ENCODE data around the gene ZNF775.

The ZNF775 gene

DNA sequence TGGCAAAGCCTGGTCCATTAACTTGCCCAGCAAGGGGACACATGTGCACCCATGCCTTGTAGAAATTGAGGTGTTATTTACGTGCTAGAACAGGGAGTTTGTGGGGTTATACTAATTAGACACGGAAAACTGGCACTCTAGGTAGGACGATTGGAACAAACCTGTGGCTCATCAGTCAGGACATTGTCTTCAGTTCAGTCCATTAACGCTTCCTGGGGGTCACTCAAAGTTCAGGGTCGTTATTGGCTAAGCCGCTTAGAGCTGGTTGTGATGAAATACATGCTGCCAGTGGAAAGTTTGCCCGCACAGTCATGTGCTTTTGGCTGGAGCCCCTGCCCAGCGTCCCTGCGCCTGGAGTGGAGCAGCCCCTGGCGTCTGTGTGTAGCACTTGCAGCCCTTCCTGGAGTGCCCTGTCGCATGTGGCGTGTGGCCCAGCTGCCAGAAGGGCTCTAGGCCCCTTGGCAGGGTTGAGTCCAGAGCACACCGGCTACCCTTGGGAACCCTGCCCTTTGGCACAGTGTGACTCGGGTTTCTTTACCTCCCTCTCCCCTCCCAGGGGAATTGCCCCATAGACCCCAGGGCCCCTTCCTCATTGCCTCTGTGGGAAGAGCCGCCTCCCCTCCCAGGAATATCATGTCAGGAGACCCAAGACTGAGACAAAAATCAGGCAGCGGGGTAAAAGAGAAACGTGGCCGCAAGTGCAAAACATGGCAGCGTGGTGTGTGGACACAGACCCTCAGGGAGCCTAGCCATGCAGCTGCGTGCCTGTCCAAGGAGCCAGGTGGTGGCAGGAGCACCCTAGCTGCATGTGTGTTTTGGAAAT is 9.8 kb downstream of the ZNF775 start:
- FAIRE-seq = no peak
- no peak for TF ChIP-seq POLR2A (IDR thresholded peaks at IDR 0.05; ENCODE audit: low read depth, low read length)

DNA sequence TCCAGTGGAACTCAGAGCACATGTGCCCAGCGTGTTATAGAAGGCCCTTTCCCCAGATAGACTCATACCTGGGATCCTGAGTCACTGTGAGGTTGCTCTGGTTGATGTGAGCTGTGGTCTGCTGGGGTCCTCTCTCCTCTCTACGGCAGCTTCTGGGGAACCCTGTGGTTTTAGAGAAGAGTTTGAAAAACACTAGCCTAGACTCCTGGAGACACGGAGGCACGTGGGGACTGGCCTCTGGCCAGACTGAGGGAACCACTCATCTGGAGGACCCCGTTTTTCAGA is 10.3 kb downstream of the ZNF775 start:
- no peak for DNase-seq (ENCODE audit: insufficient read length, low spot score)
- no peak for TF ChIP-seq POLR2A (IDR thresholded peaks at IDR 0.05; ENCODE audit: low read depth, low read length)
- no peak for FAIRE-seq

More for the DNA sequence above, 9.8 kb downstream of the ZNF775 start:
- no peak for DNase-seq (ENCODE audit: insufficient read length, low spot score)

DNA sequence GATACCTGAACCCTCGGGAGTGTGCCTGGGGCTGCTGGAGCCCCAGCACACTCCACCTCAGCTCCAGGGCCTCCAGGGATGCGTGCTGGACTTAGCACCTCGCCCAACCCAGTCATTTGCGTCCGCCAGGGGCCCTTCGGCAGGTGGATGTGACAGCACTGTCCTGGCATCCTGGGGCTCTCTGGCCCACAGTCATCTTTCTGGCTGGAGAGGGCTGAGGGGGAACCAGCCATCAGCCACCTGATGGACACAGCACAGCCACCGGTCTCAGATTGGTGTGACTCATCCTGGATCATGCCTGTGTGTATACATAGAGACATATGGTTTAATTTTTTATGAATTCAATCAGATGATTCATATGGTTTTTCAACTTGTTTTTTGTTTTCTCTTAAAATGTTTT is 11.1 kb downstream of the ZNF775 start:
- FAIRE-seq (no peak), DNase-seq (ENCODE audit: insufficient read length, low spot score) (no peak)
- TF ChIP-seq POLR2A (IDR thresholded peaks at IDR 0.05; ENCODE audit: low read depth, low read length) = no peak

DNA sequence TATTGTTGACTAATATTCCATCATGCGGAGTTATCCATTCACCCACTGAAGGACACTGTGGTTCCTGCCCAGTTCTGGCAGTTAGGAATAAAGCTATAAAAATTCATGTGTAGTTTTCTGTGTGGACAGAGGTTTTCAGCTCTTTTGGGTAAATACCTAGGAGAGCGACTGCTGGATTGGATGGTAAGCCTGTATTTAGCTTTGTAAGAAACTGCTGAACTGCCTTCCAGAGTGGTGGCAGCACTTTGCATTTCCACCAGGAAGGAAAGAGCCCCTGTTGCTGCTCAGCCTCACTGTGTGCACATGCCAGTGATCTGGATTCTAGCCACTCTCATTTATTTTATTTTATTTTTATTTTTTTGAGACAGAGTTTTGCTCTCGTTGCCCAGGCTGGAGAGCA is 14.2 kb downstream of the ZNF775 start:
- no peak for DNase-seq (ENCODE audit: insufficient read length, low spot score)
- no peak for TF ChIP-seq POLR2A (IDR thresholded peaks at IDR 0.05; ENCODE audit: low read depth, low read length)
- FAIRE-seq = no peak

GRCh38 chr7:150396426-150396825 is 17.3 kb downstream of the ZNF775 start:
- no peak for DNase-seq (ENCODE audit: insufficient read length, low spot score)
- no peak for TF ChIP-seq POLR2A (IDR thresholded peaks at IDR 0.05; ENCODE audit: low read depth, low read length)
- FAIRE-seq = no peak

DNA sequence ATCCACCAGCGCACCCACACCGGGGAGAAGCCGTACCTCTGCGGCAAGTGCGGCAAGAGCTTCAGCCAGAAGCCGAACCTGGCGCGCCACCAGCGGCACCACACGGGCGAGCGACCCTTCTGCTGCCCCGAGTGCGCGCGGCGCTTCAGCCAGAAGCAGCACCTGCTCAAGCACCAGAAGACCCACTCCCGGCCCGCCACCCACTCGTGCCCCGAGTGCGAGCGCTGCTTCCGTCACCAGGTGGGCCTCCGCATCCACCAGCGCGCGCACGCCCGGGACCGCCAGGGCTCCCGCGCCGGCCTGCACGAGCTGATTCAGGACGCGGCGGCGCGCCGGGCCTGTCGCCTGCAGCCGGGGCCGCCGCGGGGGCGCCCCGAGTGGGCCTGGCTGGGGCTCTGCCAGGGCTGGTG is 17.7 kb downstream of the ZNF775 start:
- FAIRE-seq (no peak), DNase-seq (ENCODE audit: insufficient read length, low spot score) (no peak)
- TF ChIP-seq POLR2A (IDR thresholded peaks at IDR 0.05; ENCODE audit: low read depth, low read length) = no peak

DNA sequence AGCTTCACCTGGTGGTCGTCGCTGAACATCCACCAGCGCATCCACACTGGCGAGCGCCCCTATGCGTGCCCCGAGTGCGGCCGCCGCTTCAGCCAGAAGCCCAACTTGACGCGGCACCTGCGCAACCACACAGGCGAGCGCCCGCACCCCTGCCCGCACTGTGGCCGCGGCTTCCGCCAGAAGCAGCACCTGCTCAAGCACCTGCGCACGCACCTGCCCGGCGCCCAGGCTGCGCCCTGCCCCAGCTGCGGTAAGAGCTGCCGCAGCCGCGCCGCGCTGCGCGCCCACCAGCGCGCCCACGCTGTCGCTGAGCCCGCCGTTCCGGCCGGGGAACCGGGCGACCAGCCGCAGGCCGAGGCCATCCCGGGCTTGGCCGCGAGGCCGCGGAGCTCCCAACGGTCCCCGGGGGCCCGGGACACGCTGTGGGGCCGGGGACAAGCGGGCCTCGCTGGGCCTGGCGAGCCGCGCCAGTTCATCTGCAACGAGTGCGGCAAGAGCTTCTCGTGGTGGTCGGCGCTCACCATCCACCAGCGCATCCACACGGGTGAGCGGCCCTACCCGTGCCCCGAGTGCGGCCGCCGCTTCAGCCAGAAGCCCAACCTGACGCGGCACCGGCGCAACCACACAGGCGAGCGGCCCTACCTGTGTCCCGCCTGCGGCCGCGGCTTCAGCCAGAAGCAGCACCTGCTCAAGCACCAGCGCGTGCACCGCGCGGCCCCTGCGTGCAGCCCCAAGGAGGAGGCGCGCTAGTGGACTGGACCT is 18.4 kb downstream of the ZNF775 start:
- no peak for DNase-seq (ENCODE audit: insufficient read length, low spot score)
- FAIRE-seq = no peak
- TF ChIP-seq POLR2A (IDR thresholded peaks at IDR 0.05; ENCODE audit: low read depth, low read length) = no peak

DNA sequence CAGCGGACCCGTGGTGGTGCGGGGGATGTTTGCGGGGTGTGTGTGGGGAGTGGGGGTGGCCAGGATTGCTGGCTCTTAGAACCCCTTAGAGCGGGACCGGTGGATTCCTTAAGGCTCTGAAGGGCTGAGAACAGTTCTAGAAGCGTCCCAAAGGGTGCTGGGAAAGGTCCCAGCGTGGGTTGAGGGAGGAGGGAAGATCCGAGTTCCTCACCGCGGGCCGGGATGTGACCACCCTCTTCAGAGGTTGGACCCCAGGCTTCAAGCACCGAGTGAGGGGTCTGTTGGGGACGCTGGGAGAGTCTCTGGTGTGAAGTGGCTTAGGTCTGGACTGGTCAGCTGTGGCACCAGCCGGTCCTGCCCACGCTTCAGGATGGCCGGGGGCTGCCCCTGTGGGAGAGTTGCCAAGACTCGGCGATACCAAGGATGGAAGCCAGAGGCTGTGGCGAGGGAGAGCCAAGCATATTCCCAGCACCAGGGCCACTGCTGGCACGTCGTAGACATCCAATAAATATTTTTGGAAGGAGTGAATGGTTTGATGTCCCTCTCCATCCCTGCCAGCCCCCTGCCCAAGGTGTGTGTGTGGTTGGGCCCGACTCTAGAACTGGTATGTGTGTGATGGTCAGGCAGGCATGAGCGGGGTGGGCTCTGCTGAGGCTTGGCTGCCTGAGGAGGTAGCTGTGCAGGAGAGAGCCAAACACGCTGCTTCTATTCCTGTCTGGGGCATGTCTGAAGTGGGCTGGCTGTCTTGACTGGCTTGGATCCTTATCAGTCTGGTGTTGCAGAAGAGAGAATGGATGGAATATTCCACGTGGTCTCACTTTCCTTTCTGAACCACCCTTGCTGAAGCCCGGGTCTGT is 19.2 kb downstream of the ZNF775 start:
- TF ChIP-seq POLR2A (IDR thresholded peaks at IDR 0.05; ENCODE audit: low read depth, low read length) = no peak
- no peak for FAIRE-seq

GRCh38 chr7:150398965-150399320 is 19.8 kb downstream of the ZNF775 start:
- DNase-seq (ENCODE audit: insufficient read length, low spot score) = no peak
- FAIRE-seq = no peak
- no peak for TF ChIP-seq POLR2A (IDR thresholded peaks at IDR 0.05; ENCODE audit: low read depth, low read length)

More for the DNA sequence above, 19.2 kb downstream of the ZNF775 start:
- DNase-seq (ENCODE audit: insufficient read length, low spot score) = no peak

- no peak for DNase-seq (ENCODE audit: insufficient read length, low spot score)
- no peak for TF ChIP-seq POLR2A (IDR thresholded peaks at IDR 0.05; ENCODE audit: low read depth, low read length)
- no peak for FAIRE-seq
Measured at GRCh38 chr7:150399421-150400007, 20.4 kb downstream of the ZNF775 start.

DNA sequence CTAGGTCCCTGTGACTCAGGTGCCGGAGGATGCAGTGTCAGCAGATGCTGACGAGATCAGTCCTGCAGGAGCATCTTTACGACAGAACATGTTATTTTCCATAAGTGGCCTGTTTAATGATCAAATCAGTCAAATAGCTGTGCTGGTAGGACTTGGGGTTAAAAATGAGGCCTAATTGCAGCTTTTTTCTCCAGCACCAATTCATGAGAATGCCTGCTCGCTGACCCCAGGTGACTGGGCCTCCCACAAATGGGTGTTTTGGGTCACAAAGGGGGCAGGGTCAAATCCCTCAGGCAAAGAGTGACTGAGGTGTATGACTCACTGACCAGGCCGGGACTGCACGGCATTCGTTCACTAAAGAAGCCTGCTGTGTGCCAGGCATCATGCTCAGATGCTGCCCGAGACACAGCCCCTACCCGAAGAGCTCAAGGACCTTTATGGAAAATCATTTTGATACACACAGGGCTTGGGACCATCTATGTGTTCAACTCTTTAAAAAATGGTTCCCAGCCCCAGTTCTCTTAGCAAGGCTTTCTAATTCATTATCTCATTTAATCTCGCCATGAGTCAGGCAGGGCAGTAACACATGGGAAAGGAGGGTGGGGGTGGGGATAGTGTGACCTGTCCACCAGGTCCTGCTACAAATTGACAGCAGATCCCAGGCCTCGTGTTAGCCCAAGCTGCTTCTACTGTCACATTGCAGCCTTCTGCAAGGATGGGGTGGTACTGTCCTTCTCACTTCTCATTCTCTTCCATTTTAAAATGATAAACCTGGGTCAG is 21.1 kb downstream of the ZNF775 start:
- no peak for FAIRE-seq
- no peak for TF ChIP-seq POLR2A (IDR thresholded peaks at IDR 0.05; ENCODE audit: low read depth, low read length)
- DNase-seq (ENCODE audit: insufficient read length, low spot score) = peak; percentile 84

- FAIRE-seq (no peak), DNase-seq (ENCODE audit: insufficient read length, low spot score) (no peak)
- TF ChIP-seq POLR2A (IDR thresholded peaks at IDR 0.05; ENCODE audit: low read depth, low read length) = no peak
Measured at GRCh38 chr7:150400788-150401423, 21.8 kb downstream of the ZNF775 start.

DNA sequence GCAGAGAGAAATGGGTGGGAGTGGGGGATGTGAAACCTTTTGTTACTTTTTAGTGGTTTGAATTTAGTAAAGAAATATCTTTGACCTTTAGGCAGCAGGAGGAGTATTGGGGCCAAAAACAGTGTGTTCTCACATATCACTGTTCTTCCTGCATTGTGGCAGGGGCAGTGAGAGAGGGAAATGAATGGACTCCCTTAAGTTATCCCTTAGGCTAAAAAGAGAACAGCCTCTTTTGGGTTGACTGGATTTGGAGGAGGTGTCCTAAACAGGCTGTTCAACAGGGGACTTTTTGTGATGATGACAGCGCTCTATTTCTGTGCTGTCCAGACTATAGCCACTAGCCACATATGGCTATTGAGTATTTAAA is 22.3 kb downstream of the ZNF775 start:
- DNase-seq (ENCODE audit: insufficient read length, low spot score) = no peak
- no peak for TF ChIP-seq POLR2A (IDR thresholded peaks at IDR 0.05; ENCODE audit: low read depth, low read length)
- no peak for FAIRE-seq
